ENCODE measurements around the gene LCN15. TPM values are rescaled to one million over a fixed set of nuclear protein-coding genes. Genes with fewer than 3 reads are reported as not detected.

Gene LCN15
- total RNA-seq, 1 experiment from 2014 or later = not detected

GRCh38 chr9:136723989-136724388, 40.3 kb downstream of the LCN15 start:
- peak overlapping the region in 1 of 2 experiments; percentile 51; a peak in 2 of 5 replicates for H3K4me3 Mint-ChIP-seq

More at GRCh38 chr9:136723989-136724388, 40.3 kb downstream of the LCN15 start:
- H3K14ac ChIP-seq (ENCODE audit: insufficient read depth, low read length) = no peak overlapping the region
- H3K4me1 ChIP-seq (ENCODE audit: insufficient read depth, low read length) = no peaks in the 10 kb centered on the region
- peaks cover 11% of the 10 kb centered on the region; the same call in 1 of the 2 replicates for H3K79me2 ChIP-seq (ENCODE audit: insufficient read depth, low read length)
- peak overlapping the region in 2 of 3 experiments; percentile 33 to 34; a peak in 1 of 7 replicates for H3K27ac Mint-ChIP-seq
- no peak overlapping the region for H2AK5ac ChIP-seq (ENCODE audit: insufficient read length, low read length)
- no peak overlapping the region for H2BK120ac ChIP-seq (ENCODE audit: low read depth, low read length, poor library complexity, severe bottlenecking)
- no peak overlapping the region for H3K23ac ChIP-seq (ENCODE audit: insufficient read length, low read depth, low read length)
- no peak for DNase-seq
- no peak overlapping the region for H3K18ac ChIP-seq (ENCODE audit: insufficient read length, low read depth, low read length)
- H3K9me3 ChIP-seq (ENCODE audit: control insufficient read depth, low read depth, low read length) = no peaks in the 10 kb centered on the region
- H3K27ac ChIP-seq (ENCODE audit: insufficient read length, low read depth, low read length) = no peak overlapping the region
- H2BK5ac ChIP-seq (ENCODE audit: insufficient read length, low read length) = no peak overlapping the region
- H3K23me2 ChIP-seq (ENCODE audit: insufficient read length, low read depth, low read length, poor library complexity, severe bottlenecking) = peaks cover 10% of the 10 kb centered on the region
- H2BK20ac ChIP-seq (ENCODE audit: low read depth, low read length, poor library complexity, severe bottlenecking) = no peak overlapping the region
- H3K9ac ChIP-seq (ENCODE audit: extremely low read depth, insufficient read length, low read length) = no peak overlapping the region
- H3K27me3 Mint-ChIP-seq (ENCODE audit: low read depth) = no peaks in the 10 kb centered on the region; the same call in none of the 2 replicates
- WGBS (ENCODE audit: extremely low coverage, insufficient read length, low lambda C conversion rate) = no CpG with 5 or more reads among the region's 8 CpGs
- H3K36me3 Mint-ChIP-seq (ENCODE audit: insufficient read depth in 1 of 3, low read depth in 3 of 3) = peaks cover 31 to 42% (median 41%) of the 10 kb centered on the region in 3 experiments
- H2BK12ac ChIP-seq (ENCODE audit: insufficient read length, low read depth, low read length) = no peak overlapping the region
- no peak overlapping the region for H4K8ac ChIP-seq (replicated peaks; ENCODE audit: insufficient read length, low read depth, low read length)
- no peak overlapping the region for H4K5ac ChIP-seq (ENCODE audit: insufficient read length, low read depth, low read length)
- H3K27me3 ChIP-seq (ENCODE audit: insufficient read depth, low read length) = no peaks in the 10 kb centered on the region
- no peaks in the 10 kb centered on the region; a peak in 1 of 5 replicates for H3K9me3 Mint-ChIP-seq
- H2AFZ ChIP-seq (ENCODE audit: low read length) = no peak overlapping the region
- peaks cover 6% of the 10 kb centered on the region for H3K79me1 ChIP-seq (ENCODE audit: insufficient read depth, low read depth, low read length, poor library complexity, severe bottlenecking)
- no peaks in the 10 kb centered on the region for H4K20me1 ChIP-seq (ENCODE audit: control insufficient read depth, insufficient read depth, insufficient read length)
- no peak overlapping the region for H3K4ac ChIP-seq (ENCODE audit: low read depth, low read length)
- TF ChIP-seq CTCF (conservative IDR thresholded peaks at IDR 0.05) = no peak
- H3K56ac ChIP-seq (ENCODE audit: insufficient read length, low read depth, low read length) = no peak overlapping the region
- H3K4me2 ChIP-seq (ENCODE audit: insufficient read depth, insufficient read length, low read length) = no peak overlapping the region
- peaks cover 13 to 23% of the 10 kb centered on the region in 2 experiments for H3K4me1 Mint-ChIP-seq
- H3T11ph ChIP-seq (ENCODE audit: low read length) = no peak overlapping the region
- no peak overlapping the region for H4K91ac ChIP-seq (ENCODE audit: insufficient read length, low read depth, low read length)
- H2BK15ac ChIP-seq (ENCODE audit: low read depth, low read length) = no peak overlapping the region
